Measurements from ENCODE around the gene CHIT1. TPM values are rescaled to one million over a fixed set of nuclear protein-coding genes. Genes with fewer than 3 reads are reported as not detected.

The CHIT1 gene
- total and polyA plus RNA-seq, 2 of the 8 experiments (the other 6 are each of a cell fraction or from before 2014, with no cell fraction given), result not detected

DNA sequence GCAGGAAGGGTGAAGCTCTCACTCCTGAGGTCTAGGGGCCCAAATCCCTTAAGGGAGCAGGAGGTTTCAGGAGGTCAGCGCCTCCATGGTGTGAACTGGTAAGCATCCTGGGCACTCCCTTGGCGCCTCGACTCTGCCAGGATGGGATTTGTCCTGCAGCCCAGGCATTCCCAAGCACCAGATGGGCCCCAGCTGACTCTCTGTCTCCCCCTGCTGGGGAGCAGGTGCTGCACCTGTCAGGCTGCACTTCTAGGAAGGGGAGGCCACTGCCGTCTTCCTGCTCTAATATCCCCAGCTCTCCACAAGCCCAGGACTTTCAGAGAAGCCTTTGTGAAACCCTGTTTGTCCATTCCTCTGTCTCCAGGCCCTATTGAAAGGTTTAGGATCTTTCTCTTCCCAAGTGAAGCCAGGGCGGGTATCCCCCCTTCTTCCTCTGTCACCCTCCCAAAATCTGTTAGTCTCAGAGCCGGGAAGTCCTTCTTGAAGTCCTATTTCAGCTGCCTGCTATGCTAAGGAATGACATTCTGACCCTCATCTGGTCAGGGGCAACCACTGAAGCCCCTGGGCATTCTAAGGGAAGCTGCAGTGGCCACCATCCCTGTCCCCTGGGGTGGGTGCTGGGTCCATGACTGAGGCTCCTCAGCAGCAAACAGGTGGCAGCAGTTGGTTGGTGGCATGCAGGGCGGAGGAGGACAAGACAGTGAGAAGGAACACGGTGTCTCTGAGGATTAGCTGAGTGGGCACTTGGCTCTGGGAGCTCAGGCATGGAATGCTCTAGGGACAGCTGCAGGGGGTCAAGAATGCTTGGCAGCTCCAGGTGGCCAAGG is 57.1 kb downstream of the CHIT1 start (continued):
- TF ChIP-seq ASH2L (IDR thresholded peaks at IDR 0.05; ENCODE audit: low read length) (peak; percentile 19), POLR2A (IDR thresholded peaks at IDR 0.05; ENCODE audit: control extremely low read depth in 1 of 2, low read depth in 2 of 2, low read length in 2 of 2) (no peak), CEBPB (IDR thresholded peaks at IDR 0.05; ENCODE audit: low read depth, low read length) (no peak), RAD21 (IDR thresholded peaks at IDR 0.05 in 1 of 2, conservative IDR thresholded peaks at IDR 0.05 in 1 of 2; ENCODE audit: low read depth in 2 of 2, low read length in 2 of 2) (peak; percentile 82 to 90), SP4 (IDR thresholded peaks at IDR 0.05; ENCODE audit: low read length) (0 out of 2 replicates have a peak, but pooled peaks have one; percentile 40), SUZ12 (IDR thresholded peaks at IDR 0.05; ENCODE audit: low read length) (no peak), SP2 (IDR thresholded peaks at IDR 0.05; ENCODE audit: low read length) (no peak), USF2 (IDR thresholded peaks at IDR 0.05; ENCODE audit: low read length) (no peak), TCF12 (IDR thresholded peaks at IDR 0.05; ENCODE audit: low read depth, low read length) (peak; percentile 88; the same call in 1 of the 2 replicates), RXRA (IDR thresholded peaks at IDR 0.05; ENCODE audit: insufficient read depth, low read depth, low read length) (no peak), TEAD4 (IDR thresholded peaks at IDR 0.05; ENCODE audit: low read depth, low read length) (peak; percentile 63; the same call in 1 of the 2 replicates), YY1 (IDR thresholded peaks at IDR 0.05; ENCODE audit: low read depth, low read length) (peak; percentile 59; the same call in 1 of the 2 replicates), POU5F1 (IDR thresholded peaks at IDR 0.05; ENCODE audit: low read depth, low read length) (no peak)
- TF ChIP-seq, protein P1, sequence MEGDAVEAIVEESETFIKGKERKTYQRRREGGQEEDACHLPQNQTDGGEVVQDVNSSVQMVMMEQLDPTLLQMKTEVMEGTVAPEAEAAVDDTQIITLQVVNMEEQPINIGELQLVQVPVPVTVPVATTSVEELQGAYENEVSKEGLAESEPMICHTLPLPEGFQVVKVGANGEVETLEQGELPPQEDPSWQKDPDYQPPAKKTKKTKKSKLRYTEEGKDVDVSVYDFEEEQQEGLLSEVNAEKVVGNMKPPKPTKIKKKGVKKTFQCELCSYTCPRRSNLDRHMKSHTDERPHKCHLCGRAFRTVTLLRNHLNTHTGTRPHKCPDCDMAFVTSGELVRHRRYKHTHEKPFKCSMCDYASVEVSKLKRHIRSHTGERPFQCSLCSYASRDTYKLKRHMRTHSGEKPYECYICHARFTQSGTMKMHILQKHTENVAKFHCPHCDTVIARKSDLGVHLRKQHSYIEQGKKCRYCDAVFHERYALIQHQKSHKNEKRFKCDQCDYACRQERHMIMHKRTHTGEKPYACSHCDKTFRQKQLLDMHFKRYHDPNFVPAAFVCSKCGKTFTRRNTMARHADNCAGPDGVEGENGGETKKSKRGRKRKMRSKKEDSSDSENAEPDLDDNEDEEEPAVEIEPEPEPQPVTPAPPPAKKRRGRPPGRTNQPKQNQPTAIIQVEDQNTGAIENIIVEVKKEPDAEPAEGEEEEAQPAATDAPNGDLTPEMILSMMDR (IDR thresholded peaks at IDR 0.05; ENCODE audit: control extremely low read depth in 1 of 3, insufficient read depth in 1 of 3, low read depth in 1 of 3, low read length in 3 of 3), result peak; percentile 97 to 99 (median 97)
- TF ChIP-seq, protein P2, sequence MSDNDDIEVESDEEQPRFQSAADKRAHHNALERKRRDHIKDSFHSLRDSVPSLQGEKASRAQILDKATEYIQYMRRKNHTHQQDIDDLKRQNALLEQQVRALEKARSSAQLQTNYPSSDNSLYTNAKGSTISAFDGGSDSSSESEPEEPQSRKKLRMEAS (IDR thresholded peaks at IDR 0.05), result peak; percentile 69

Measured in H1 (cell line).